GM19043 (cell line): ENCODE measurements around the gene COIL.

Source experiments
- ATAC-seq: cut with Tn5 transposase; IDR thresholded peaks from one replicate; pipeline ENCODE4 v1.9.1; 2021; ENCODE audit warnings: low read depth; ENCODE audit not compliant: unreplicated experiment

The COIL gene

GRCh38 chr17:56910509-56911235 lies 50.2 kb downstream of the COIL start:
- no peak for ATAC-seq

- ATAC-seq = no peak
Observed at GRCh38 chr17:56909742-56910508, 50.9 kb downstream of the COIL start.

- peak; percentile 92 for ATAC-seq
Observed at GRCh38 chr17:56908001-56908542, 52.8 kb downstream of the COIL start.

GRCh38 chr17:56903560-56903959 lies 57.3 kb downstream of the COIL start:
- ATAC-seq = no peak

- ATAC-seq = no peak
Observed at GRCh38 chr17:56902348-56902747, 58.5 kb downstream of the COIL start.

GRCh38 chr17:56899403-56899802 lies 61.4 kb downstream of the COIL start:
- ATAC-seq = no peak

- ATAC-seq = no peak
Observed at GRCh38 chr17:56898874-56899273, 62.0 kb downstream of the COIL start.

- ATAC-seq = peak; percentile 54
Observed at GRCh38 chr17:56897646-56898424, 63.0 kb downstream of the COIL start.

GRCh38 chr17:56896968-56897359 lies 63.9 kb downstream of the COIL start:
- ATAC-seq = no peak

GRCh38 chr17:56896217-56896967 lies 64.5 kb downstream of the COIL start:
- ATAC-seq = no peak

GRCh38 chr17:56894859-56895455 lies 65.9 kb downstream of the COIL start:
- no peak for ATAC-seq

- ATAC-seq = no peak
Observed at GRCh38 chr17:56893503-56893902, 67.3 kb downstream of the COIL start.

- ATAC-seq = no peak
Observed at GRCh38 chr17:56892333-56892732, 68.5 kb downstream of the COIL start.

- no peak for ATAC-seq
Observed at GRCh38 chr17:56891751-56892150, 69.1 kb downstream of the COIL start.

- ATAC-seq = no peak
Observed at GRCh38 chr17:56890906-56891674, 69.8 kb downstream of the COIL start.

GRCh38 chr17:56890390-56890789 lies 70.5 kb downstream of the COIL start:
- ATAC-seq = no peak
